ENCODE results near the gene CD3G. TPM values are rescaled to one million over a fixed set of nuclear protein-coding genes. Genes with fewer than 3 reads are reported as not detected.

Gene CD3G
- total and polyA plus RNA-seq, 4 donors: 0.19 to 0.84 (median 0.33) TPM

DNA sequence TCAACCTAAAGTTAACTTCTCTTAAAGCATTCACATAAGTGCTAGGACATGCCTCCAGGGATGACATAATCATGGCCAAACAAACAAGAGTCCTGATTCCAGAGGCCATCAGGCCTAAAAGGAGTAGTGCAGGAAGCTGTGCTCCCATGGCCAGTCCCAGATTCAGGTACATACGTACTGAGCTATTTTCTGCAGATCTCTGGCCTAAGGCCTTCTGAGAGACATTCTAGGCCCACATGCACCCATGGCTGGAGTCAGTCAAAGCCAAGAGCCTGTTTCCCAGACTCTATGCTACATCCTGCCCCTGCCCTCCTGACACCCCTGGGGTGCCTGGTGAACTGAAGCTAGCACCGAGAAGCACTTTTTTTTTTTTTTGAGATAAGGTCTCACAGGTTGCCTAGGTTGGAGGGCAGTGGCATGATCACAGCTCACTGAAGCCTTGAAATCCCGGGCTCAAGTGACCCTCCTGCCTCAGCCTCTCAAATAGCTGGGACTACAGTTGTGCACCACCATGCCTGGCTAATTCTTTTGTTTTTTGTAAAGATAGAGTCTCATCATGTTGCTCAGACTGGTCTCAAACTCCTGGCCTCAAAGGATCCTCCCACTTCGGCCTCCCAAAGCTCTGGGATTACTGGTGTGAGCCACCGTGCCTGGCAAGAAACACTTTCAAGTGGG is 2.2 kb upstream of the CD3G start:
- peak overlapping the region in 1 of 2 donors; percentile 28 for H3K9ac ChIP-seq (ENCODE audit: low read depth in 1 of 2, low read length in 2 of 2)
- no peak overlapping the region for H3K27ac ChIP-seq (ENCODE audit: low read depth in 1 of 2, low read length in 2 of 2)
- no peaks in the 10 kb centered on the region for H3K27me3 ChIP-seq (ENCODE audit: control insufficient read depth in 4 of 4, insufficient read depth in 4 of 4, low read length in 3 of 4)
- H3K4me3 ChIP-seq (ENCODE audit: low read depth in 1 of 3, low read length in 3 of 3): no peak overlapping the region
- H3K9me3 ChIP-seq (ENCODE audit: control insufficient read depth in 4 of 4, low read length in 3 of 4): no peaks in the 10 kb centered on the region
- DNase-seq (ENCODE audit: low spot score): no peak
- TF ChIP-seq HNF4A (conservative IDR thresholded peaks at IDR 0.05) (no peak), TAF1 (conservative IDR thresholded peaks at IDR 0.05) (no peak), EGR1 (IDR thresholded peaks at IDR 0.05; ENCODE audit: low read depth in 2 of 2) (no peak), RAD21 (IDR thresholded peaks at IDR 0.05) (no peak), FOXA2 (IDR thresholded peaks at IDR 0.05) (no peak), HNF4G (IDR thresholded peaks at IDR 0.05) (no peak), RXRA (IDR thresholded peaks at IDR 0.05) (no peak), FOXA1 (IDR thresholded peaks at IDR 0.05) (no peak), GABPA (IDR thresholded peaks at IDR 0.05 in 1 of 2, conservative IDR thresholded peaks at IDR 0.05 in 1 of 2) (no peak), SP1 (IDR thresholded peaks at IDR 0.05) (no peak), JUND (IDR thresholded peaks at IDR 0.05) (no peak)
- TF ChIP-seq, protein P1, sequence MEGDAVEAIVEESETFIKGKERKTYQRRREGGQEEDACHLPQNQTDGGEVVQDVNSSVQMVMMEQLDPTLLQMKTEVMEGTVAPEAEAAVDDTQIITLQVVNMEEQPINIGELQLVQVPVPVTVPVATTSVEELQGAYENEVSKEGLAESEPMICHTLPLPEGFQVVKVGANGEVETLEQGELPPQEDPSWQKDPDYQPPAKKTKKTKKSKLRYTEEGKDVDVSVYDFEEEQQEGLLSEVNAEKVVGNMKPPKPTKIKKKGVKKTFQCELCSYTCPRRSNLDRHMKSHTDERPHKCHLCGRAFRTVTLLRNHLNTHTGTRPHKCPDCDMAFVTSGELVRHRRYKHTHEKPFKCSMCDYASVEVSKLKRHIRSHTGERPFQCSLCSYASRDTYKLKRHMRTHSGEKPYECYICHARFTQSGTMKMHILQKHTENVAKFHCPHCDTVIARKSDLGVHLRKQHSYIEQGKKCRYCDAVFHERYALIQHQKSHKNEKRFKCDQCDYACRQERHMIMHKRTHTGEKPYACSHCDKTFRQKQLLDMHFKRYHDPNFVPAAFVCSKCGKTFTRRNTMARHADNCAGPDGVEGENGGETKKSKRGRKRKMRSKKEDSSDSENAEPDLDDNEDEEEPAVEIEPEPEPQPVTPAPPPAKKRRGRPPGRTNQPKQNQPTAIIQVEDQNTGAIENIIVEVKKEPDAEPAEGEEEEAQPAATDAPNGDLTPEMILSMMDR (IDR thresholded peaks at IDR 0.05; ENCODE audit: low read depth, low read length, missing input control): no peak
- TF ChIP-seq, protein P2, sequence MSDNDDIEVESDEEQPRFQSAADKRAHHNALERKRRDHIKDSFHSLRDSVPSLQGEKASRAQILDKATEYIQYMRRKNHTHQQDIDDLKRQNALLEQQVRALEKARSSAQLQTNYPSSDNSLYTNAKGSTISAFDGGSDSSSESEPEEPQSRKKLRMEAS (IDR thresholded peaks at IDR 0.05): no peak
- TF ChIP-seq, protein P3, sequence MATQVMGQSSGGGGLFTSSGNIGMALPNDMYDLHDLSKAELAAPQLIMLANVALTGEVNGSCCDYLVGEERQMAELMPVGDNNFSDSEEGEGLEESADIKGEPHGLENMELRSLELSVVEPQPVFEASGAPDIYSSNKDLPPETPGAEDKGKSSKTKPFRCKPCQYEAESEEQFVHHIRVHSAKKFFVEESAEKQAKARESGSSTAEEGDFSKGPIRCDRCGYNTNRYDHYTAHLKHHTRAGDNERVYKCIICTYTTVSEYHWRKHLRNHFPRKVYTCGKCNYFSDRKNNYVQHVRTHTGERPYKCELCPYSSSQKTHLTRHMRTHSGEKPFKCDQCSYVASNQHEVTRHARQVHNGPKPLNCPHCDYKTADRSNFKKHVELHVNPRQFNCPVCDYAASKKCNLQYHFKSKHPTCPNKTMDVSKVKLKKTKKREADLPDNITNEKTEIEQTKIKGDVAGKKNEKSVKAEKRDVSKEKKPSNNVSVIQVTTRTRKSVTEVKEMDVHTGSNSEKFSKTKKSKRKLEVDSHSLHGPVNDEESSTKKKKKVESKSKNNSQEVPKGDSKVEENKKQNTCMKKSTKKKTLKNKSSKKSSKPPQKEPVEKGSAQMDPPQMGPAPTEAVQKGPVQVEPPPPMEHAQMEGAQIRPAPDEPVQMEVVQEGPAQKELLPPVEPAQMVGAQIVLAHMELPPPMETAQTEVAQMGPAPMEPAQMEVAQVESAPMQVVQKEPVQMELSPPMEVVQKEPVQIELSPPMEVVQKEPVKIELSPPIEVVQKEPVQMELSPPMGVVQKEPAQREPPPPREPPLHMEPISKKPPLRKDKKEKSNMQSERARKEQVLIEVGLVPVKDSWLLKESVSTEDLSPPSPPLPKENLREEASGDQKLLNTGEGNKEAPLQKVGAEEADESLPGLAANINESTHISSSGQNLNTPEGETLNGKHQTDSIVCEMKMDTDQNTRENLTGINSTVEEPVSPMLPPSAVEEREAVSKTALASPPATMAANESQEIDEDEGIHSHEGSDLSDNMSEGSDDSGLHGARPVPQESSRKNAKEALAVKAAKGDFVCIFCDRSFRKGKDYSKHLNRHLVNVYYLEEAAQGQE (IDR thresholded peaks at IDR 0.05): no peak
- TF ChIP-seq, protein P4, sequence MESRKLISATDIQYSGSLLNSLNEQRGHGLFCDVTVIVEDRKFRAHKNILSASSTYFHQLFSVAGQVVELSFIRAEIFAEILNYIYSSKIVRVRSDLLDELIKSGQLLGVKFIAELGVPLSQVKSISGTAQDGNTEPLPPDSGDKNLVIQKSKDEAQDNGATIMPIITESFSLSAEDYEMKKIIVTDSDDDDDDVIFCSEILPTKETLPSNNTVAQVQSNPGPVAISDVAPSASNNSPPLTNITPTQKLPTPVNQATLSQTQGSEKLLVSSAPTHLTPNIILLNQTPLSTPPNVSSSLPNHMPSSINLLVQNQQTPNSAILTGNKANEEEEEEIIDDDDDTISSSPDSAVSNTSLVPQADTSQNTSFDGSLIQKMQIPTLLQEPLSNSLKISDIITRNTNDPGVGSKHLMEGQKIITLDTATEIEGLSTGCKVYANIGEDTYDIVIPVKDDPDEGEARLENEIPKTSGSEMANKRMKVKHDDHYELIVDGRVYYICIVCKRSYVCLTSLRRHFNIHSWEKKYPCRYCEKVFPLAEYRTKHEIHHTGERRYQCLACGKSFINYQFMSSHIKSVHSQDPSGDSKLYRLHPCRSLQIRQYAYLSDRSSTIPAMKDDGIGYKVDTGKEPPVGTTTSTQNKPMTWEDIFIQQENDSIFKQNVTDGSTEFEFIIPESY (IDR thresholded peaks at IDR 0.05): no peak
- no peaks in the 10 kb centered on the region for H3K4me1 ChIP-seq (ENCODE audit: control insufficient read depth in 4 of 4, insufficient read depth in 4 of 4, low read length in 3 of 4)
- 91% methylated on average over 5 of the region's 5 CpGs for WGBS
- H3K36me3 ChIP-seq (ENCODE audit: control insufficient read depth in 4 of 4, insufficient read depth in 3 of 4, low read depth in 1 of 4, low read length in 3 of 4): no peaks in the 10 kb centered on the region

Data from liver (tissue), 9 donors.